ENCODE data around the gene EHMT1. TPM values are rescaled to one million over a fixed set of nuclear protein-coding genes. Genes with fewer than 3 reads are reported as not detected.

Gene EHMT1
- total RNA-seq, result 394 and 411 TPM in 2 replicates
- 63.2 TPM for total RNA-seq (2013)
- 92.1 and 101 TPM in 2 replicates for polyA plus RNA-seq
- polyA minus RNA-seq, result 127 and 145 TPM in 2 replicates

GRCh38 chr9:137618105-137619067 is at the start of gene EHMT1:
Gene EHMT1, plus strand, starts transcription at chr9:137619005. Its CDS starts 24 bp downstream, at chr9:137619029.
- H3K4me1 Mint-ChIP-seq, result peaks cover 40% of the 10 kb centered on the region
- peak within 1 kb of the TSS; percentile 89 to 94 for H3K27ac ChIP-seq (ENCODE audit: low read length in 2 of 2)
- peak within 1 kb of the TSS; percentile 78 to 99 (median 84) for H3K4me3 ChIP-seq (ENCODE audit: control extremely low read depth in 1 of 5, extremely low read depth in 1 of 5, insufficient read depth in 1 of 5, low read depth in 2 of 5, low read length in 4 of 5)
- TF ChIP-seq EZH2 (IDR thresholded peaks at IDR 0.05; ENCODE audit: borderline replicate concordance, insufficient read depth, low read depth, low read length, poor library complexity, severe bottlenecking) (no peak), CTCF (IDR thresholded peaks at IDR 0.05) (no peak)
- POLR2A ChIA-PET, result interaction anchor here (0.5 to 2.1 kb wide), 10 partner anchors 10 to 121 kb away, joined by 3 to 10 read pairs (median 4); partner anchors contain the start of genes ARRDC1 and ZMYND19
- DNase-seq (peak; percentile 96), ATAC-seq (ENCODE audit: low read depth) (peak; percentile 90)
- WGBS (ENCODE audit: insufficient coverage), result 1% methylated on average over 86 of the region's 94 CpGs
- H3K27ac Mint-ChIP-seq, result peak within 1 kb of the TSS; percentile 93
- intact Hi-C loops (cut with micrococcal nuclease), result loop anchor here (1.0 to 2.0 kb wide), 4 partner anchors 13 to 76 kb away; partner anchors contain the start of genes ARRDC1, DPH7 and ZMYND19
- H3K4me1 ChIP-seq (ENCODE audit: control insufficient read depth in 2 of 2, insufficient read depth in 2 of 2, low read length in 2 of 2), result peaks cover 25 to 37% of the 10 kb centered on the region in 2 donors
- H3K9ac ChIP-seq (ENCODE audit: low read length), result peak within 1 kb of the TSS; percentile 89
- no peaks in the 10 kb centered on the region for H3K27me3 ChIP-seq (replicated peaks in 1 of 4; ENCODE audit: control extremely low read depth in 1 of 4, control insufficient read depth in 3 of 4, insufficient read depth in 4 of 4, low read length in 3 of 4)
- peak within 1 kb of the TSS; percentile 86 for H2AFZ ChIP-seq (ENCODE audit: insufficient read depth, low read depth, low read length, poor library complexity, severe bottlenecking)
- CTCF ChIA-PET, result interaction anchor here (0.7 to 1.7 kb wide), 8 partner anchors 10 to 76 kb away, joined by 3 to 5 read pairs (median 3); partner anchors contain the start of genes DPH7 and MRPL41
- no peaks in the 10 kb centered on the region for H3K9me3 Mint-ChIP-seq (ENCODE audit: insufficient read depth)
- H3K36me3 ChIP-seq (replicated peaks in 1 of 2; ENCODE audit: control extremely low read depth in 1 of 2, control insufficient read depth in 1 of 2, extremely low read depth in 1 of 2, insufficient read depth in 2 of 2, low read length in 1 of 2), result peaks cover 3 to 24% of the 10 kb centered on the region in 2 experiments
- H3K4me2 ChIP-seq (replicated peaks; ENCODE audit: low read depth, low read length, poor library complexity, severe bottlenecking), result peak within 1 kb of the TSS; percentile 93
- H3K4me3 Mint-ChIP-seq, result peak within 1 kb of the TSS; percentile 88
- peaks cover 73% of the 10 kb centered on the region for H3K79me2 ChIP-seq (ENCODE audit: control insufficient read depth, insufficient read depth, low read length)
- no peaks in the 10 kb centered on the region for H3K27me3 Mint-ChIP-seq
- H4K20me1 ChIP-seq (ENCODE audit: control insufficient read depth, insufficient read depth, low read length, poor library complexity, severe bottlenecking), result peaks cover 65% of the 10 kb centered on the region
- no peaks in the 10 kb centered on the region for H3K9me3 ChIP-seq (ENCODE audit: control extremely low read depth in 1 of 3, control insufficient read depth in 2 of 3, insufficient read depth in 1 of 3, low read length in 2 of 3)
